Measurements from ENCODE around the gene PTGES2.

DNA sequence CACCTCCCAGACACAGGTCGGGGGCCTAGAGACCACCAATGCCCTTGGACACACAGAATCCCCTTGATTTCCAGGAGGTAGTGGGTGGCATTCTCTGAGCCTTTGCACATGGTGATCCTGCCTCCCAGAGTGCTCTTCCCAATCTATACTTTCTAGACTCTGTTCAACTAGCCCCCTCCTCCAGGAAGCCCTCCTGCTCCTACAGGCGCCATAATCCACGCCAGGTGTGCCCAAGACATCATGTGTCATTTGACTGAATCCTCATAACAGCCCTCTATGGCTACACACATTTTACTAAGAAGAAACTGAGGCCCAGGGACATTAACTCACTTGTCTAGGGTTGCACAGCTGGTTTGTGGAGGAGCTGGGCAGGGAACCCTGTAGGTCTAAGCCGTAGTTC lies 39.7 kb upstream of the PTGES2 start:
- no peak for TF ChIP-seq POLR2A (IDR thresholded peaks at IDR 0.05)
- TF ChIP-seq CTCF (IDR thresholded peaks at IDR 0.05), result no peak
